GM19395 (cell line): ENCODE data around the gene PCDH15.

Experiments
- ATAC-seq: cut with Tn5 transposase; IDR thresholded peaks from one replicate; pipeline ENCODE4 v1.9.1; 2021; ENCODE audit warnings: mild to moderate bottlenecking, moderate library complexity; ENCODE audit not compliant: unreplicated experiment

Gene PCDH15

GRCh38 chr10:54139819-54140428, 661.1 kb downstream of the PCDH15 start:
- ATAC-seq, result no peak

- no peak for ATAC-seq
These were observed 663.6 kb downstream of the PCDH15 start for GRCh38 chr10:54137396-54137795.

- ATAC-seq, result no peak
These were observed 667.8 kb downstream of the PCDH15 start for GRCh38 chr10:54133203-54133602.

GRCh38 chr10:54131833-54132232, 669.2 kb downstream of the PCDH15 start:
- no peak for ATAC-seq

DNA sequence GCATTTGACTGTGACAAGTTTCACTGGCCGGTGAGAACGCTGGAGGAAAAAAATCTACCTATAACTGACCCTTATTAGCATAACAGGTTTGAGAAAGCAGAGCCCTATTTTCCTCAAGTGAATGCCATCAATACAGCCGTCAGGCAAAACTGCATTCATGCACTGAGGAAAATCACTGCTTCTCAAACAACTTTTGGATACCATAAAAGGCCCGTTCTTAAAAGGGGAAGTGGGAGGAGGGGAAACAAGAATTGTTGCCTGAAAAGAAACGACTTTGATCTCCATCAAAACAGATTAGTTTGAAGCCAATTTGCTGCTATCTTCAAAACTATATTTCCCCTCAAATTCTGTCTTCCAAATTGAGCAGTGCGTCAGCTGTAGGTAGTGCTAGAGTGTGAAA, 670.6 kb downstream of the PCDH15 start:
- no peak for ATAC-seq

- no peak for ATAC-seq
These were observed 675.8 kb downstream of the PCDH15 start for GRCh38 chr10:54125098-54125747.

DNA sequence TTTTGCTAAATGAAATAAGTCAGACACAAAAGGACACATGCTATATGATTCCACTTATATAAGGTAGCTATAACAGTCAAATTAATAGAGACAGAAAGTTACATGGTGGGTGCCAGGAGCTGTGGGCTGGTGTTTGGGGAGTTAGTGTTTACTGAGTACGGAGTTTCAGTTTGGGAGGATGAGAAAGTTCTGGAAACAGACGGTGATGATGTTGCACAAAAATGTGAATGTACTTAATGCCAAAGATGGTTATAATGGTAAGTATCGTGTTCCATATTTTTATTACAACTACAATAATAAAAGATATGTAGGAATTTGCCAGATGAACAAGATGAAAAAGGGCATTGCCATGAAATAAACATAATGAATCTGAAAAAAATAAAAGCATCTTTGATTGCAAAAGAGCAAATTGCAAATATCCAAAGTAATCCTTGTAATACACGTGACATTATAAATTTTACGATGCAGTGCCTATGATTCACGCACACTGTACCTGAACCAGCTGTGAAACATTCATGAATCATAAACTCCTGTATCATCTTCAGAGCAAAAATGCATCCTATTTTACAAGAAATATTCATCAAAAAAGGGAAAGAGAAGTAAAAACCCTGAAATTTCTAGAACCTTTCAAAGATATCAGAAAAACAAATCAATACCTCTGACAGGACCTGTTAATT, 676.7 kb downstream of the PCDH15 start:
- ATAC-seq, result no peak

- ATAC-seq, result no peak
These were observed 680.2 kb downstream of the PCDH15 start for GRCh38 chr10:54120806-54121205.

GRCh38 chr10:54108961-54109360, 692.1 kb downstream of the PCDH15 start:
- ATAC-seq, result no peak

DNA sequence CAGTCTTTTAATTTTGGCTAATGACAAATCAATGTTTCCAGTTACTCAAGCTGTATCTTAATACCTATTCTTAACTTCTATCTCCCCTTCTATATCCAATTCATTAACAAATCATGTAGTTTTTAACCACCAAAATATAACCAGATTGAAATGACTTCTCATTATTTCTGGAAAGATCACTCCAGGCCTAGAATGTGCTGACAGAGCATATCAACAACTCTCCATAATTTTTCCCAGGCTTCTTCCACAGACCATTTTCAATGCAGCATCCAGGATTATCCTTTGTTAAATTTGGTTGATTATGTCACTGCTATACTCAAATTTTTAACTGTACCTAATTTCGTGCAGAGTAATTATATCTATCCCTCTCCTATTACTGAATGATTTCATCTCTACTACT, 704.1 kb downstream of the PCDH15 start:
- no peak for ATAC-seq

- ATAC-seq, result no peak
These were observed 706.7 kb downstream of the PCDH15 start for GRCh38 chr10:54094321-54094720.

DNA sequence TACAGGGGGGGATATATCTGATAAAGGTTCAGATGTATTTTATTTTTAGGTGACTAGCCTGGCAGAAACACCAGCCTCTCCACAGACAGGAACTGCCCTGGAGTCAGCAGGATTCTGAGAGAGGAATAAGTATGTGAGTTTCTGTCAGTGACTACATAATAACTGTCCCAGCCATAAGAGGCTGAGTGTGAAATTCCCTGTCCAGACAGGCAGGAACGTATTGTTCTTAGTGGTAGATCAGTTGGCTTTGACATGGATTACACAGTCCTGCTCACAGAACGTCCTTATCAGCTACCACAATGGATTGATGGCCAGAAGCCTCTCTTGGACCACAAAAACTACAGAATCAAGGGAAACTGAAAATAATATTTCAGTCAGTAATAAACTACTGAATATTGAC, 709.8 kb downstream of the PCDH15 start:
- no peak for ATAC-seq

DNA sequence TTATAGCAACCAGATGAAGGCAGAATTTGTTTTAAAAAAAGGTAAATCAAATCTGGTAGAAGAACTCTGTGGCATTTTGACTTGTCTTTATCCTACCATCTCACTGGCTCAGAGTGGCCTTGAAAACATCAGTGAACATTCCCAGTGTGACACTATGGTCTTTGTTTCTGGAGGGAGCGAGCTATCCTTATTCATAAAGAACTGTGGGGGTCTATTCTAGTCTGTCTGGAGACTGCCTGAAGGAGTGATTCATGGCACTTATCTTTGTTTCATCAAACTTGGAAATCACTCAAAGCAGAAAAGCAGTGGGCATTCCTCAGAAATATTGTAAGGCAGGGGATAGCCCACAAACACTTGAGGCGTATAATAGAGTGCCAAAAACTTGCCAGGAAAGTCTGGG, 719.1 kb downstream of the PCDH15 start:
- no peak for ATAC-seq

DNA sequence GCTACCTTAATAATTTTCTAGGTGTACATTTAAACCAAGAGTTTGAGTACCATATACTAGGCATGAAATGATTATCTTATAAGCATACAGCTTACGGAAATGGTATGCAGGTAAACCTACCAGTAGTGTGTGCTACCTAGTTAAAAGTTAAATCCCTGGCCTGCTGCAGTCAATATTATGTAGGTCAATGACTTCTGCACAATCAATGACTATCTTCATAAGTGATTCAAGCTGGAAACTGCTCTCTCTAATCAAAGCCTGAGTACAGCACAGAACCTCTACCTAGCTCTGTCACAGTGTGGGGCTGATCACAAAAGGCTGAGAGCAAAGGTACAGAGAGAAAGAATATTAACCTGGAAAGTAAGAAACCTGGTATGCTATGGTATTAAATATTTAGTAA, 733.7 kb downstream of the PCDH15 start:
- no peak for ATAC-seq

- ATAC-seq, result no peak
These were observed 734.4 kb downstream of the PCDH15 start for GRCh38 chr10:54066646-54067045.

- ATAC-seq, result no peak
These were observed 735.9 kb downstream of the PCDH15 start for GRCh38 chr10:54065106-54065505.

DNA sequence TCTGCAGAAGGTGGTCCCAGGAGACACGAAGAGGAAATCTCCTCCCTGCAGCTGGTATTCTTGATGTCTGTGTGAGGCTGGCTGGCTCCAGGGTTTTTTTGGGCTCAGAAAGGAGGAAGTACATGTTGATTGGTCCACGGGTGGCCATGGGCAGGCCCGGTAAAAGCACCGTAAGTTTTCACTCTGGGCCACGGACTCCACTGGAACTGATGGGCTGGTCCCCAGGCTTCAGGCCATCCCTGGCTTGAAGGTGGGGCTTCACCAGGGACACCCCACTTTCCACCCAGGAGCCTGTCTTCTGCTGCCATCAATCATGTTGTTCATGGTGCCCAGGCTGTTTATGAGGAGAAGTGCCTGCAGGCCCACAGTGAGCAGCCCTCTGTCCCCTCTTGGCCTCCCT, 736.8 kb downstream of the PCDH15 start:
- no peak for ATAC-seq

GRCh38 chr10:54063514-54063913, 737.5 kb downstream of the PCDH15 start:
- ATAC-seq, result no peak

DNA sequence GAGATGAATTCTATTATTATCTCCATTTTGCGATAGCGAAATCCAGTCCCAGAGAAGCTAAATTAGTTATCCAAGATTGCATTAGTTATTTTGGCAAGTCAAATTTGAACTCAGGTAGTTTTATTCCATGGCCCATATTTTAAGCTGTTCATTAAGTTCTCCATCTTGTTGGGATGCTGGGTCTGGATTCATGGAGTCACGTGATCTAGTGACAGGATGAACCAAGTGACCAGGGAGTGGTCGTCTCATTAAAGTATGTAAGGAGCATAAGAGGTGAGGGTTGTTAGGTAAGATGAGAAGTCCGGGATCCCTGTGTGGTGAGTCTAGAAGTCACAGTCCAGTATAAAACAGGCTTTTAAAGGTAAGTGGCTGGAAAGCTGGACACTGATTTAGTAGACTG, 740.5 kb downstream of the PCDH15 start:
- ATAC-seq, result no peak

GRCh38 chr10:54057357-54057756, 743.7 kb downstream of the PCDH15 start:
- no peak for ATAC-seq

GRCh38 chr10:54026340-54026739, 774.7 kb downstream of the PCDH15 start:
- no peak for ATAC-seq

DNA sequence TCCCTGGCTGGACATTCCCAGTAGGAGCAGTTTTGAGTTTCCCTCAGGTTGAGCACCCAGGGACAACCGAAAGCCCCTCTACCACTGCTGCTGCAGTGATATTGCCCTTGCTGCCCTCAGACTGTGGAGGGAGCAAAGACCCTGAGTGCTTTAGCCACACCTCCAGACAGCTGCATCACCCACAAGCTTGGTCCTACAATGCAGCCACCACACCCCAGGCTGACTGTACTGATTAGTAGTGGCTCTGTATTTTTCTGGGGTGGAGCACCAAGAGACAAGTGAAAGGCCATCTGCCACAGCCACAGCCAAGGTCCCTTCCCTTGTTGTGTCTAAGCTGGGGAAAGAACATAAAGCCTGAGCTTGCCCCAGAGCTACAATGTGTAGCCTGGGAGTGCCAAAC, 789.9 kb downstream of the PCDH15 start:
- no peak for ATAC-seq
